HG02852 (cell line): ENCODE data around the gene LCP1.

Source experiments
- ATAC-seq: cut with Tn5 transposase; IDR thresholded peaks from one replicate; pipeline ENCODE4 v1.9.1; 2021; ENCODE audit warnings: mild to moderate bottlenecking, moderate library complexity; ENCODE audit not compliant: unreplicated experiment

LCP1 gene

GRCh38 chr13:46103037-46103436 is 78.9 kb downstream of the LCP1 start:
- ATAC-seq, result no peak

- ATAC-seq, result no peak
These were observed 79.7 kb downstream of the LCP1 start for GRCh38 chr13:46102255-46102605.

GRCh38 chr13:46101484-46102254 is 80.3 kb downstream of the LCP1 start:
- no peak for ATAC-seq

- ATAC-seq, result no peak
These were observed 81.0 kb downstream of the LCP1 start for GRCh38 chr13:46101002-46101401.

- peak; percentile 52 for ATAC-seq
These were observed 81.7 kb downstream of the LCP1 start for GRCh38 chr13:46100191-46100815.

- no peak for ATAC-seq
These were observed 84.3 kb downstream of the LCP1 start for GRCh38 chr13:46097663-46098062.

GRCh38 chr13:46097015-46097414 is 85.0 kb downstream of the LCP1 start:
- no peak for ATAC-seq

- ATAC-seq, result no peak
These were observed 87.5 kb downstream of the LCP1 start for GRCh38 chr13:46094478-46094877.

GRCh38 chr13:46088821-46089562 is 93.0 kb downstream of the LCP1 start:
- no peak for ATAC-seq

GRCh38 chr13:46087481-46087880 is 94.5 kb downstream of the LCP1 start:
- ATAC-seq, result no peak

GRCh38 chr13:46086985-46087384 is 95.0 kb downstream of the LCP1 start:
- ATAC-seq, result no peak

GRCh38 chr13:46086421-46086922 is 95.5 kb downstream of the LCP1 start:
- ATAC-seq, result no peak

- no peak for ATAC-seq
These were observed 96.2 kb downstream of the LCP1 start for GRCh38 chr13:46085737-46086136.

GRCh38 chr13:46082324-46082723 is 99.7 kb downstream of the LCP1 start:
- no peak for ATAC-seq

- no peak for ATAC-seq
These were observed 102.2 kb downstream of the LCP1 start for GRCh38 chr13:46079770-46080169.

- ATAC-seq, result no peak
These were observed 104.7 kb downstream of the LCP1 start for GRCh38 chr13:46077265-46077664.

GRCh38 chr13:46076827-46077226 is 105.2 kb downstream of the LCP1 start:
- ATAC-seq, result no peak
